ENCODE data around the gene FAM135A. TPM values are rescaled to one million over a fixed set of nuclear protein-coding genes. Genes with fewer than 3 reads are reported as not detected.

Gene FAM135A
- total and polyA plus RNA-seq, 4 donors, result 2.7 to 15.6 (median 5.8) TPM

DNA sequence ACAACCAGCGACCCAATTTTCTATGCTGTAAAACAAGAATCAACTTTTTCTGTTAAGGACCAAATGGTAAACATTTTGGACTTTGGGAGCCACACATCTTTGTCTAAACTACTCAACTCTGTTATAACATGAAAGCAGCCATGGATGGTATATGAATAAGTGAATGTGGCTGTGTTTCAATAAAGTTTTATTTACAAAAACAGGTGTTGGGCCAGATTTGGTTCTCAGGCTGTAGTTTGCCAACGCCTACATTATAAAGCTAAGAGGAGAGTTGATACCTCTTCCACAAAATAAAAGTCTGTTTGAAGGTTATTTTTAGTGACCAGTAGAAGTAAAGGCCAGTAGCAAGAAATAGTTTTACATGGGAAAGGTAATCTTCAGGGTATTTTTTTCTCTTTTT, 93.0 kb downstream of the FAM135A start:
- WGBS, result 96% methylated on average over 2 of the region's 2 CpGs
- no peak for DNase-seq (ENCODE audit: low spot score)
- TF ChIP-seq REST (IDR thresholded peaks at IDR 0.05), result no peak
- TF ChIP-seq EGR1 (IDR thresholded peaks at IDR 0.05; ENCODE audit: low read depth in 2 of 2), result no peak
- TF ChIP-seq TAF1 (conservative IDR thresholded peaks at IDR 0.05), result no peak
- no peak for TF ChIP-seq NR2F2 (IDR thresholded peaks at IDR 0.05)
- TF ChIP-seq RXRA (IDR thresholded peaks at IDR 0.05), result no peak
- TF ChIP-seq YY1 (IDR thresholded peaks at IDR 0.05), result no peak
- Histone ChIP-seq H3K4me1 (ENCODE audit: control insufficient read depth in 4 of 4, insufficient read depth in 4 of 4, low read length in 3 of 4) (no peaks in the 10 kb centered on the region), H3K9me3 (ENCODE audit: control insufficient read depth in 4 of 4, low read length in 3 of 4) (peaks cover 0 to 2% (median 0%) of the 10 kb centered on the region in 4 donors), H3K36me3 (ENCODE audit: control insufficient read depth in 4 of 4, insufficient read depth in 3 of 4, low read depth in 1 of 4, low read length in 3 of 4) (peaks cover 0 to 16% (median 6%) of the 10 kb centered on the region in 4 donors), H3K4me3 (ENCODE audit: low read depth in 1 of 3, low read length in 3 of 3) (no peak overlapping the region), H3K27ac (ENCODE audit: low read depth in 1 of 2, low read length in 2 of 2) (no peak overlapping the region), H3K9ac (ENCODE audit: low read depth in 1 of 2, low read length in 2 of 2) (no peak overlapping the region), H3K27me3 (ENCODE audit: control insufficient read depth in 4 of 4, insufficient read depth in 4 of 4, low read length in 3 of 4) (no peaks in the 10 kb centered on the region)

DNA sequence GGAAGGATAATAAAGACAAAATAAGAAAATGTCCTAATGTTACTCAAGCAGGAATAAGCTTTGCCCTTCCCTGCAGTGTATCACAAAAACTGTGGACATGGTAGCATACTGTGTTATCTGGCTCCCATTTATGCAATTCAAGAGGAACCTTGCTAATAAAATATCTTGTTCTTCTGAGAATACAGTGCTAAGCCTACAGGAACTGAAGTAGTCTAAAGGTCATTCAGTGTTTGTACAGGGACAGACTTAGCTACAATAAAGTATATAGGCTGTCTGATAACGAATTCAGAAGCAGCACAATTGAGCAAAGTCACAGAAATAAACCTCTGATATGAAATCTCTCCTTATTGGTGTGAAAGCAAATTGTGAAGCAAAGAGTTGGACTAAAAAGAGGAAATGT, 93.9 kb downstream of the FAM135A start:
- H3K27ac ChIP-seq (ENCODE audit: low read depth in 1 of 2, low read length in 2 of 2), result no peak overlapping the region
- TF ChIP-seq EGR1 (IDR thresholded peaks at IDR 0.05; ENCODE audit: low read depth in 2 of 2) (no peak), SP1 (IDR thresholded peaks at IDR 0.05) (no peak), FOXA2 (IDR thresholded peaks at IDR 0.05) (no peak), REST (IDR thresholded peaks at IDR 0.05) (no peak), HNF4A (conservative IDR thresholded peaks at IDR 0.05) (no peak), RXRA (IDR thresholded peaks at IDR 0.05) (no peak)
- WGBS, result 76% methylated on average over 1 of the region's 1 CpG

DNA sequence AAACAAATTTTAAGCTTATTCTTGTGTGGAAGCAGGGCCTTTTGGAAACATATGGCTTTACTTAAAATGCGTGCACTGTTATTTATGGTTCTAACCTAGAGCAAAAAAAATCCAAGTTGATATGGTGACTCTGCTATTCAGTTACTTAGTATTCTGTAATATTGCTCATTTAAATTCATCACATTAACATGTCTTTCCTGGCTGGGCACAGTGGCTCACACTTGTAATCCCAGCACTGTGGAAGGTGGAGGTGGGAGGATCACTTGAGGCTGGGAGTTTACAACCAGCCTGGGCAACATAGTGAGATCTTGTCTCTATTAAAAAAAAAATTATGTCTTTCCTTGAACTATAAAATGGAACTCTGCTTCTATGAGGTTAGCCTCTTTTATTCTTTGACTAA, 95.6 kb downstream of the FAM135A start:
- H3K27ac ChIP-seq (ENCODE audit: low read depth in 1 of 2, low read length in 2 of 2), result no peak overlapping the region
- H3K36me3 ChIP-seq (ENCODE audit: control insufficient read depth in 4 of 4, insufficient read depth in 3 of 4, low read depth in 1 of 4, low read length in 3 of 4), result peaks cover 0 to 5% (median 1%) of the 10 kb centered on the region in 4 donors
- H3K9ac ChIP-seq (ENCODE audit: low read depth in 1 of 2, low read length in 2 of 2), result no peak overlapping the region
- peaks cover 0 to 2% (median 0%) of the 10 kb centered on the region in 4 donors for H3K9me3 ChIP-seq (ENCODE audit: control insufficient read depth in 4 of 4, low read length in 3 of 4)
- WGBS, result 97% methylated on average over 1 of the region's 1 CpG
- H3K4me1 ChIP-seq (ENCODE audit: control insufficient read depth in 4 of 4, insufficient read depth in 4 of 4, low read length in 3 of 4), result no peaks in the 10 kb centered on the region
- no peak overlapping the region for H3K4me3 ChIP-seq (ENCODE audit: low read depth in 1 of 3, low read length in 3 of 3)
- H3K27me3 ChIP-seq (ENCODE audit: control insufficient read depth in 4 of 4, insufficient read depth in 4 of 4, low read length in 3 of 4), result no peaks in the 10 kb centered on the region
- DNase-seq (ENCODE audit: low spot score), result no peak
- TF ChIP-seq RAD21 (IDR thresholded peaks at IDR 0.05), result no peak
- no peak for TF ChIP-seq MAX (IDR thresholded peaks at IDR 0.05)
- no peak for TF ChIP-seq RXRA (IDR thresholded peaks at IDR 0.05)
- TF ChIP-seq FOXA1 (IDR thresholded peaks at IDR 0.05), result no peak
- TF ChIP-seq TAF1 (conservative IDR thresholded peaks at IDR 0.05), result no peak
- TF ChIP-seq FOXA2 (IDR thresholded peaks at IDR 0.05), result no peak
- TF ChIP-seq SP1 (IDR thresholded peaks at IDR 0.05), result no peak
- TF ChIP-seq, protein P1, sequence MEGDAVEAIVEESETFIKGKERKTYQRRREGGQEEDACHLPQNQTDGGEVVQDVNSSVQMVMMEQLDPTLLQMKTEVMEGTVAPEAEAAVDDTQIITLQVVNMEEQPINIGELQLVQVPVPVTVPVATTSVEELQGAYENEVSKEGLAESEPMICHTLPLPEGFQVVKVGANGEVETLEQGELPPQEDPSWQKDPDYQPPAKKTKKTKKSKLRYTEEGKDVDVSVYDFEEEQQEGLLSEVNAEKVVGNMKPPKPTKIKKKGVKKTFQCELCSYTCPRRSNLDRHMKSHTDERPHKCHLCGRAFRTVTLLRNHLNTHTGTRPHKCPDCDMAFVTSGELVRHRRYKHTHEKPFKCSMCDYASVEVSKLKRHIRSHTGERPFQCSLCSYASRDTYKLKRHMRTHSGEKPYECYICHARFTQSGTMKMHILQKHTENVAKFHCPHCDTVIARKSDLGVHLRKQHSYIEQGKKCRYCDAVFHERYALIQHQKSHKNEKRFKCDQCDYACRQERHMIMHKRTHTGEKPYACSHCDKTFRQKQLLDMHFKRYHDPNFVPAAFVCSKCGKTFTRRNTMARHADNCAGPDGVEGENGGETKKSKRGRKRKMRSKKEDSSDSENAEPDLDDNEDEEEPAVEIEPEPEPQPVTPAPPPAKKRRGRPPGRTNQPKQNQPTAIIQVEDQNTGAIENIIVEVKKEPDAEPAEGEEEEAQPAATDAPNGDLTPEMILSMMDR (IDR thresholded peaks at IDR 0.05; ENCODE audit: low read depth, low read length, missing input control), result no peak
- no peak for TF ChIP-seq EGR1 (IDR thresholded peaks at IDR 0.05; ENCODE audit: low read depth in 2 of 2)
- TF ChIP-seq GABPA (IDR thresholded peaks at IDR 0.05 in 1 of 2, conservative IDR thresholded peaks at IDR 0.05 in 1 of 2), result no peak
- TF ChIP-seq, protein P2, sequence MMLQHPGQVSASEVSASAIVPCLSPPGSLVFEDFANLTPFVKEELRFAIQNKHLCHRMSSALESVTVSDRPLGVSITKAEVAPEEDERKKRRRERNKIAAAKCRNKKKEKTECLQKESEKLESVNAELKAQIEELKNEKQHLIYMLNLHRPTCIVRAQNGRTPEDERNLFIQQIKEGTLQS (IDR thresholded peaks at IDR 0.05), result no peak
- TF ChIP-seq ZBTB33 (IDR thresholded peaks at IDR 0.05), result no peak

More for the DNA sequence above, 93.9 kb downstream of the FAM135A start:
- Histone ChIP-seq H3K9me3 (ENCODE audit: control insufficient read depth in 4 of 4, low read length in 3 of 4) (peaks cover 0 to 2% (median 0%) of the 10 kb centered on the region in 4 donors), H3K27me3 (ENCODE audit: control insufficient read depth in 4 of 4, insufficient read depth in 4 of 4, low read length in 3 of 4) (no peaks in the 10 kb centered on the region), H3K4me1 (ENCODE audit: control insufficient read depth in 4 of 4, insufficient read depth in 4 of 4, low read length in 3 of 4) (no peaks in the 10 kb centered on the region), H3K9ac (ENCODE audit: low read depth in 1 of 2, low read length in 2 of 2) (no peak overlapping the region), H3K4me3 (ENCODE audit: low read depth in 1 of 3, low read length in 3 of 3) (no peak overlapping the region), H3K36me3 (ENCODE audit: control insufficient read depth in 4 of 4, insufficient read depth in 3 of 4, low read depth in 1 of 4, low read length in 3 of 4) (peaks cover 0 to 16% (median 6%) of the 10 kb centered on the region in 4 donors)
- no peak for DNase-seq (ENCODE audit: low spot score)

Measured in liver (tissue), 9 donors.